Mononuclear cell (primary cell): ENCODE measurements around the gene DENND10. TPM values are rescaled to one million over a fixed set of nuclear protein-coding genes. Genes with fewer than 3 reads are reported as not detected.

Source experiments
- H3K27me3 ChIP-seq: 2 replicates; pipeline ENCODE4 v1.6.0; 2011; ENCODE audit warnings: low read length, control low read depth; ENCODE audit not compliant: insufficient read depth
- H3K4me1 ChIP-seq: 2 replicates; pipeline ENCODE4 v1.5.1; 2011; ENCODE audit warnings: mild to moderate bottlenecking, low read length, control low read depth; ENCODE audit not compliant: insufficient read depth
- H3K4me3 ChIP-seq: 2 replicates; pipeline ENCODE4 v1.5.1; 2011; ENCODE audit warnings: mild to moderate bottlenecking, low read length, moderate library complexity
- H3K9me3 ChIP-seq: 2 replicates; pipeline ENCODE4 v1.5.1; 2011; ENCODE audit warnings: low read depth, mild to moderate bottlenecking, control low read depth, low read length
- total RNA-seq: library from RNA; depleted of rRNA; stranded (reverse); fragments of >200 nt; gene quantifications from one replicate; pipeline ENCODE4 v1.2.3, GENCODE V29; 2012

DENND10 gene, protein sequence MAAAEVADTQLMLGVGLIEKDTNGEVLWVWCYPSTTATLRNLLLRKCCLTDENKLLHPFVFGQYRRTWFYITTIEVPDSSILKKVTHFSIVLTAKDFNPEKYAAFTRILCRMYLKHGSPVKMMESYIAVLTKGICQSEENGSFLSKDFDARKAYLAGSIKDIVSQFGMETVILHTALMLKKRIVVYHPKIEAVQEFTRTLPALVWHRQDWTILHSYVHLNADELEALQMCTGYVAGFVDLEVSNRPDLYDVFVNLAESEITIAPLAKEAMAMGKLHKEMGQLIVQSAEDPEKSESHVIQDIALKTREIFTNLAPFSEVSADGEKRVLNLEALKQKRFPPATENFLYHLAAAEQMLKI
- 40.8 TPM for total RNA-seq

DNA sequence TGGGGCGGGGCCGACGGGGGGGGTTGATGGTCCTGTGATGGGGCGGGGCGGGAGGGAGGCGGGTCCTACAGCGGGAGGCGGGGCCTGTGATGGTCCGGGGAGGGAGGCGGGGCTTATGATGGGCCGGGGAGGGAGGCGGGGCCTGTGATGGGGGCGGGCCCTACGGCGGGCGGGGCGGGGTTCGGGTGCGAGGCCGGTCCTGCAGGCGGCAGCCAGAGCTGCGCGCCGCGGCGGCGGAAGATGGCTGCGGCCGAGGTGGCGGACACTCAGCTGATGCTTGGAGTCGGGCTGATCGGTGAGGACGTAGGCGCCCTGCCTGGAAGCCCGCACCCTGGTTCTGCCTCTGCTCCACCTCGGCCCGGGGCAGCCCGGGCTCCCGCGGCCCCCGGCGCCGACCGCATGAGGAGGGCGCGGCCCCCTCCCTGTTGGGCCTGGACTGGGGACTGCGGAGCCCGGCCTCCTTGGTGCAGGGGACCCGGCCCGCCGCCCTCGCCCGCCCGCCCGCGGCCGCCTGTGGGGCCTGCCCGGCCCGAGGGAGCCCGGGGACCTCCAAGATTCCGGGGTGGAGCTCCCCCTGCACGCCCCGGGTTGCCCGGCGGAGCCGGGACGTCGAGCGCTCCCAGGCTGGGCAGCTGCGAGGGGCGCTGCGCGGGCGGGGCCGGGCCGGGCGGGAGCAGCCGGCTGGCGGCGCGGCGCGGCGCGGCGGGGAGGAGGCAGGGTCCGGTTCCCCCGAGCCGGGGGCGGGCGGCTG lies at the start of gene DENND10:
TSS of gene DENND10 (plus strand) at position 211 of the 751 bp plus-strand sequence. CDS start at position 241, 30 bp downstream.
- peaks cover 52% of the 10 kb centered on the region for H3K4me1 ChIP-seq

DNA sequence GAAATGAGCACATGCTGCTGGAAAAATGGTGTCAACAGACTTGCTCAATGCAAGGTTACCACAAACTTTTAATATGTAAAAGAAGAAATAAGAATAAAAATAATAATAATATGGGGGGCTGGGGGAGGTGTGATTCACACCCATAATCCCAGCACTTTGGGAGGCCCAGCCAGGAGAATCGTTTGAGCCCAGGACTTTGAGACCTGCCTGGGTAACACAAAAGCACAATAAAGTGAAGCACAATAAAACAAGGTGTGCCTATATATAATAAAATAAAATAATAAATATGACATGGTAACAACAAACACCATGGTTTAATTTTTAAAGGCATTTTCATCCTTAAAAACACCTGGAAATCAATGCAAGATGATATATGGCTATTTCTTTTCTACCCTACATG lies 48.4 kb upstream of the DENND10 start:
- Histone ChIP-seq H3K27me3 (no peaks in the 10 kb centered on the region), H3K4me3 (no peak overlapping the region), H3K4me1 (no peaks in the 10 kb centered on the region), H3K9me3 (no peaks in the 10 kb centered on the region)

More for the DNA sequence above, at the start of gene DENND10:
- peak within 1 kb of the TSS; percentile 59 for H3K4me3 ChIP-seq
- no peaks in the 10 kb centered on the region for H3K9me3 ChIP-seq
- no peaks in the 10 kb centered on the region for H3K27me3 ChIP-seq

DNA sequence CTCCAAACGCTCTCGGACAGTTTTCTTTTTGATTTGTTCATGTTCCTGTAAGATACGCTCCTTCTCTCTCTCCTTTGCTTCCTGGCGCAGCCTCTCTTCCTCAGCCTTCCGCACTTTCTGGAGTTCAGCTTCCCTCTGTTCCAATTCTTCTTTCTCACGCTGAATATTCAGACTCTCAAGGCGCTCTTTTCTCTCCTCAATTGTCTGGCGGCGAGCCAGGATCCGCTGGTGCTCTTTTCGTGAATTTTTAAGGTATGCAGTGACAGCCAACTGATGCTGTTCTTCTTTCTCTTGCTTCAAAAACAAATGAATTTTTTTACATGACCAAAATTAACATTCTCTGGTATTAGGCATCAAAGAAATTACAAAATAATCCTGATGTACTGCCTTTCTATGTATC lies 45.9 kb upstream of the DENND10 start:
- Histone ChIP-seq H3K4me1 (no peaks in the 10 kb centered on the region), H3K27me3 (no peaks in the 10 kb centered on the region), H3K4me3 (no peak overlapping the region), H3K9me3 (no peaks in the 10 kb centered on the region)

DNA sequence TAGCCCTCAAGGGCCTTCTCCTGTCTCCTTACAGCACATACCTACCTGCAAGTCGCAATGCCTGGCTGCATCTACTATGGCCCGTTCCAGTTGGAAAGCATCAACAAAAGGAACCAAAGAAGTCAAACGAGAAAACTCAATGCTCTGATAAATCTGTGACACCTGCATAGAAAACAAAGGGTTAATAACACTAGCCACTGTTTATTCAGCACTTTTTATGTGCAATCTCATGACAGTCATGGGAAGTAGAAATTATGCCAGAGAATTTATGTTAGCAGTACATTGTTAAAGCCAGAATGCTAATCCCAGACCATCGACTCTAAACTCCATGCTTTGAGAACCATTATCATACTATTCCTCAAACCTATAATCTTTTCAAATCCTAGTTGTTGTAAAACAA lies 44.4 kb upstream of the DENND10 start:
- Histone ChIP-seq H3K4me1 (no peaks in the 10 kb centered on the region), H3K4me3 (no peak overlapping the region), H3K27me3 (no peaks in the 10 kb centered on the region), H3K9me3 (no peaks in the 10 kb centered on the region)

DNA sequence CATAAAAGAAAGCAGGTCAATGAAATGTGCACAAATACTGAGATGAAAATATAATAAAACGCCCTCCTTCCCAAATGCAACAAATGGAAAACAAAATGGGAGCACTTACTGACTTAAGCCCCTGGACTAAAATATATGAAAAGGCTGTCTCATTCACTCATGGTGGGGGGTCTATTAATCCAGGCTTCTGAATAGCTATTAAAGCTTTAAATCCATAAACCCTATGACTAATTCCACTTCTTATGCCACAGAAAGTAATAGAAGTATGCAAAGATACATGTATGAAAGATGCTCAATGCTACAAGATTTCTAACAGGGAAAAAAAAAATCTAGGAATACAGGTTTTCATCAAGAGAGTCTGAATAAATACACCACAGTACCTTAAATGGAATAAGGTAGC lies 43.8 kb upstream of the DENND10 start:
- no peaks in the 10 kb centered on the region for H3K27me3 ChIP-seq
- H3K4me3 ChIP-seq = no peak overlapping the region
- H3K9me3 ChIP-seq = no peaks in the 10 kb centered on the region
- no peaks in the 10 kb centered on the region for H3K4me1 ChIP-seq

DNA sequence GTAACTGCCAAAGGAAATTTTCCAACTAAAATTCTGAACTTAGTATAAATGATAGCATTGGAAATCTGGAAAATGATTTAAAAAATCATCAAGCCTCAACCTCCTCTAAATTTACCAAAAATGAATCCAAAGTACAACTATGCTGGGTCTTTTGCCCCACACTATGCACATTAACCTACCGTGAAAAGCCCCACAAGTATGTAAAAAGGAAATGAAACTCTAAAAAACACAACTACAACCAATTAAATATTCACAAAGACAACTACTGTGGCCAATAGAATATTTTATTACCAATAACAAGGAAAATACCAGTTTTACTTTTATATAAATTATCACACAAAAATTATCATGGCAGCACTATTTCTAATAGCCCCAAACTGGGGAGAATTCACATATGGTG lies 42.6 kb upstream of the DENND10 start:
- Histone ChIP-seq H3K4me1 (no peaks in the 10 kb centered on the region), H3K9me3 (no peaks in the 10 kb centered on the region), H3K27me3 (no peaks in the 10 kb centered on the region), H3K4me3 (no peak overlapping the region)

DNA sequence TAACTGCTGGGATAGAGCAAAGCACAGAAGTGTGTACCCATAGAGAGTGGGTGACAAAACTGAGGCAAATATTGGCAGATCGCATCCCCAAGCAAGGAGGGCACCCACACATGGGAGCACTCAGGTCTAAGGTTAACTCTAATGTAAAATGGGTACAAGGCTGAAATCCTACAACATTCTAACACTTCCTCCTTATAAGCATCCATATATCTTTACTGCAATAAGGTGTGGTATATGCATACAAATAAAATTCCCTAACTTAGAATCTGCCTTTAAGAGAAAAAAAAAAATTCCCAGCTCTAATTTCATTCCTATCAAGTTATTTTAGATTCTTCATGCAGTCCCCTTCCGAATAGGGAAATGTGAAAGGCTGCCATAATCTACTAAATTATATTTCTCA lies 42.0 kb upstream of the DENND10 start:
- no peak overlapping the region for H3K4me3 ChIP-seq
- H3K27me3 ChIP-seq = no peaks in the 10 kb centered on the region
- no peaks in the 10 kb centered on the region for H3K4me1 ChIP-seq
- no peaks in the 10 kb centered on the region for H3K9me3 ChIP-seq

DNA sequence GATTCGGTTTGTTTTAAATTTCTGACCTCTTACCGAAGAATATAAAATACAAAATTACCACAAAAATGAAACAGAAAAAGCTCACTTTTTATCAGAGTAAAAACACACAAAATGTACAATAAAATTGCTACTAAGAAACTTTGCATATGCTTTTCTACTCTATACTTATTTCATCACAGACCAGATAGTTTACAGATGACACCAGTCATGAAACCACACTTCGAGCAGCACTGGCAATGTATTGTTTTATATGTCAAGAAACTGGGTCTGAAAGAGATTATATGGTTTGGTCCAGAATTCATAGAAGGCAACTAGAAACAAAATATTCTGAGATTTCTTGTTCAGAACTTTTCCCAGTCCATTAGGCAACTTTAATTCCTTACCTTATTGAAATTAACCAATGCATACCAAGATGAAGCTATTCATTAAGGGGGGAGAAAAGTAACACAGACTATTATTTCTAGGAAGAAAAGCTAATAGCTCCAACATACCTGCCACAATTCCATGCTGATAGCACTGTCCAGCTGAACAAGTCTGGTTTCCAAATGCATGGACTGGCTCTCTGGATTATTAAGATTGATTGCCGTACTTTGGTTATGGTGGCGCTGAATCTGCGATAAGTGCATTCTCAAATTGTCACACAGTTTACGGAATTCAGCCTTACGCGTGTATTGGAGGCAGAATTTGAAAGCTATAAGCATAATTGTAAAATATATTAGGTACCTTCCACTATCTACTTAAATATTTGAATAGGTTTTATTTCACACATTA lies 33.3 kb upstream of the DENND10 start:
- Histone ChIP-seq H3K4me3 (no peak overlapping the region), H3K4me1 (peaks cover under 1% of the 10 kb centered on the region), H3K27me3 (no peaks in the 10 kb centered on the region), H3K9me3 (no peaks in the 10 kb centered on the region)

DNA sequence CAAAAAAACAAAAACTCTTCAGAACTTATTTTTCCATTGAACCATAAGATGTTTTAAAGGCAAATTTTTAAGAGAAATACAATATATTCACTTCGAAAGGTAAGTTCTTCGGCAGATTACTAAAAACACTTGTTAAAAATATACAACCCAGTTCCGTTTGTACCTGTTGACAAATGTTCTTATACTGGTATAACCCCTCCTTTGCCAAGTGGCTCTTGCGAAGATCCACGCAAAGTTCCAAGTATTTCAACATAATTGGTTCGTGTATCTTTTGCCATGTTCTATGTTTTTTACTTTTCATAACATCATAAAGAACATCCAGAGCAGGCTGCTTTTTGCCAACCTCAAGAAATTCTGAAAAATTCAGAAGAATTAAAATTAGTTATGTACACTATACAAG lies 30.3 kb upstream of the DENND10 start:
- Histone ChIP-seq H3K9me3 (no peaks in the 10 kb centered on the region), H3K4me1 (peaks cover 30% of the 10 kb centered on the region), H3K4me3 (no peak overlapping the region), H3K27me3 (no peaks in the 10 kb centered on the region)

DNA sequence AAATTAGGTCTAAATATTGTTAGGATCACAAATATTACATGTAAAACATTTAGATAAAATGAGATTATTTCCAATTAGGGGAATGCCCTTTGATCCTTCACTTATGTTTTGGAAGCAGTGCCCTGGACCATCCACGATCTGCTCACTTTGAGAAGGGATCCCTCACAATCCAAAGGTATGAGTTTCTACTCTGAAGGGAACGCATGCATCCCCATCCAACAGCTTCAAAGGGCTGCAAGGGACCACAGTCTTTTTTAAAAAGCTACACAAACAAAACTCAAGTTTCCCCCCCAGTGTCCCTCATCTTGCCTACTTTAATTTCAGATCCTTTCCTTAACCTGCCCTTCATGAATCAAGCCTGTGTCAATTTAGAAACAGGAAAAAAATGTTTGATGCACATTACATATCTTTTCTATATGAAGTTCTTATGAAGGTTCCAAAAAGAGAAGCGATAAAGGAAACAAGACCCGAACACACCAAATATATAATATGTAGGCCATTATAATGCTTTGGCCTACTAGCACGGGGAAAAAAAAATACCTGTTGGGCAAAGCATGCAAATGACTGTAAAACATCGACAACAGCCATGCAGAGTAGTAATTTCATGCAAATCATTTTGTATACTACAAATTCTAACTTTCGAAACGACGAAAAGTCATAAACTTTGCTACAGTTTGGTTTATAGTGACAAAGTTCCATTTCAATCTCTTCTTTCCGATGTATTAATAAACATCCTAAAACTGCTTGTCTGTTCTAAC lies 25.3 kb upstream of the DENND10 start:
- Histone ChIP-seq H3K27me3 (no peaks in the 10 kb centered on the region), H3K4me1 (peaks cover 55% of the 10 kb centered on the region), H3K9me3 (no peaks in the 10 kb centered on the region), H3K4me3 (peak overlapping the region; percentile 99)

DNA sequence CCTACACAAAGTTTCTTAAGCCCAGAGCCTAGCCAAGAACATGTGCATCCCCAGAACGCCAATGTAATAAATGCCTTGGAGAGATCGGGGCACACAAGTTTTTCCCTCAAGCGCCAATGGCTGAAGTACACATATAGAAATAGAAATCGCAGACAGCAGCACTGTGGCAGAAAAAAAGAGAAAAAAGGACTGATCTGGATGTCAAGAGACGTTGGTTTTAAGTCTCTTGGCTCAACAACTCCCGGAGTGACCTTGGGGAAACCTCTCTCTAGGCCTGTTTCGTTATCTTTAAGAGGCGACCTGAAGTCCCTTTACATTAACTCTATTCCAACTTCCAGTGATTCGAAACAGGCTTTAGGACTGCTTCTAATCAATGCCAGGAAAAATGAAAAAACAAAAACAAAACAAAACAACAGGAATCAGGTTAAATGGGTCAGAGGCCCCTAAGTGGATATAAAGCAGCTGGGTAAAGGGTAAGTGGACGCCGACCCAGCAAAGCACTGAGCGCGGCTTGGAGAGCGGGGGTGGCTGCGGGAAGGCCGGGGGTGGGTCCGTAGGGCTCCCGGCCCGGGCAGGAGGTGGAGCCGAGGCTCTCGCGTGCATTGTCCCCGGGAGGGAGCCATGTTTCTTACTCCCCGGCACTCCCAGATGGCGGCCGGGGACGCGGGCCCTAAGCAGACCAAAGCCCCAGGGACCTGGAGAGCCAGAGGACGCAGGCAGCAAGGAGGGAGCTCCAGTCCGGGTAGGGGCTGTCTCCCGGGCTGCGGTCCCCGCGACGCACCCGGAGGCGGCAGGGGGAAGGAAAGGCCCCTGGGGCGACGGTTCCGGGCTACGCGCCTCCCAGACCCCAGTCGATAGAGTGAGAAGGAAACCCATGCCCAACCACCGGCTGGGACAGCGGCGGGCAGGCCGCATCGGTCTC lies 24.1 kb upstream of the DENND10 start:
- H3K27me3 ChIP-seq = no peaks in the 10 kb centered on the region
- no peaks in the 10 kb centered on the region for H3K9me3 ChIP-seq
- peaks cover 55% of the 10 kb centered on the region for H3K4me1 ChIP-seq
- peak overlapping the region; percentile 99 for H3K4me3 ChIP-seq

DNA sequence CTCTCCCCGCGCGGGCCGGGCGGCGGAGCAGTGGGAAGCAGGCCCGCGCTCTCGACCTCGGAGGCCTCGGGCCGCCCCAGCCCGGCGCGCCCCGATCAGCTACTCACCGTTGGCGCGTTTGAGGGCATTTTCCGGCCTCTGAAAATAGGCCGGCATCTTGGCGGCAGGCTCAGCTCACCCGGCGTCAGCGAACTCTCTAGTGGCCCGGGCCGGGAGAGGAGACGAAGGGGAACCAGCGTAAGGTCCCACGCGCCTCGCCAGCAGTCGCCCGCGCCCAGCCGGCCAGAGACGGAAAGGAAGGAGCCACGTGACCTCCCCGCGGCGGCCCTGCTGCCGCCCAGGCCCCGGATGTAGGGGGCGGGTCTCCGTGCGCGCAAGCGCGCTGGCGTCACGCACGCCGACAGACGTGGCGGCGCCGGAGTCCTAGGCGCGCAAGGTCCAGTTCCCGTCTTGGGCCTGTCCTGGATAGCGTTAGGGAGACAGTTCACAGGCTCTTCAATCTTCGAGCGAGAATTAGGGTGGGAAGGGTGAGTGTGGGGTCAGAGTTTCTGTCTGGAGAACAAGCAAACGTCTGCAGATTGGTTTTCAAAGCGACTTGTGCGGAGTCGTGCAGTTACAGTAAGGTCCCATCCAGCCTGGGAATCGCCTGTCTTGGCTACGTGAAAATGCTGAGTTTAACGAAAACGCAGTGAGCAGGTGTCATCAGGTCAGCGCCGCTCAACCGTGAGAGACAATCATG lies 23.2 kb upstream of the DENND10 start, which contains the start of gene EIF3A:
TSS of gene EIF3A (minus strand) at position 297 of the 739 bp plus-strand sequence. CDS start at position 156, 141 bp downstream.
- Histone ChIP-seq H3K4me3 (peak within 1 kb of the TSS; percentile 99), H3K9me3 (no peaks in the 10 kb centered on the region), H3K27me3 (no peaks in the 10 kb centered on the region), H3K4me1 (peaks cover 54% of the 10 kb centered on the region)

DNA sequence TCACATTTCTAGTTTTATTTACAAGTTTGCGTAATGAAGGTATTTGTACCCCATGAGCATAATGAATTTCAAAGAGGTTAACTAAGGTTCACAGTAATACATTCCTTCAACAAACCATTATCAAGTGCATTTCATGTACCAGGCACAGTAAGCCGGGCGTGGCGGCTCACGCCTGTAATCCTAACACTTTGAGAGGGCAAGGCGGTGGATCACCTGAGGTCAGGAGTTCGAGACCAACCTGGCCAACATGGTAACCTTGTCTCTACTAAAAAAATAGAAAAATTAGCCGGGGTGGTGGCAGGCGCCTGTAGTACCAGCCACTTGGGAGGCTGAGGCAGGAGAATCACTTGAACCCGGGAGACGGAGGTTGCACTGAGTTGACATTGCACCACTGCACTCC lies 19.0 kb upstream of the DENND10 start:
- Histone ChIP-seq H3K4me3 (no peak overlapping the region), H3K27me3 (no peaks in the 10 kb centered on the region), H3K4me1 (peaks cover 31% of the 10 kb centered on the region), H3K9me3 (no peaks in the 10 kb centered on the region)
